ENCODE data around the gene RPS3. TPM values are rescaled to one million over a fixed set of nuclear protein-coding genes. Genes with fewer than 3 reads are reported as not detected.
"Not testable (repeated sequence)": the region's sequence is repeated elsewhere in the genome, so short reads cannot be mapped to it uniquely, and the experiment has no call there.

The RPS3 gene
- polyA plus RNA-seq, 1 experiment = 3,005 TPM

DNA sequence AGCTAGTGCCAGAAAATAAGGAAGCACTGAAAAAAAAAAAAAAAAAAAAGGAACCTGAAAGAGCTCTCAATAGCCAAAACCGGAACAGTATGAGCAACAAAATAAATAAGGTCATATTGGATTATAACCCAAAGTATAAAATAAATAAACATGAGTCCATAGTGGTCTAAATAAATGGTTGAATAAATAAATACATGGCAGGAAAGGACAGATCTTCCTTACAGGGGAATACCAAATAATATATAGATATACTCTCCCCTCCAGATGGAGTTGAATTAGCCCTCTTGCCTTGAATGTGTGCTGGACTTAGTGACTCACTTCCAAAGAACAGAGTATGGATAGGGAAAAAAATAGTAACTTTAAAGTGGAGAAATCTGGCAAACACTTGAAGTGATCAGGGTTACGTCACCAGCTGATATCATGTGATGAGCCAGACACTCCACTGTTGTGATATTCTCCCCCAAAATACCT lies 33.6 kb upstream of the RPS3 start:
- H3K27me3 ChIP-seq (ENCODE audit: control insufficient read depth, insufficient read depth, low read length) = peaks cover 8% of the 10 kb centered on the region
- no peak for DNase-seq (ENCODE audit: low read depth)
- TF ChIP-seq, protein P1, sequence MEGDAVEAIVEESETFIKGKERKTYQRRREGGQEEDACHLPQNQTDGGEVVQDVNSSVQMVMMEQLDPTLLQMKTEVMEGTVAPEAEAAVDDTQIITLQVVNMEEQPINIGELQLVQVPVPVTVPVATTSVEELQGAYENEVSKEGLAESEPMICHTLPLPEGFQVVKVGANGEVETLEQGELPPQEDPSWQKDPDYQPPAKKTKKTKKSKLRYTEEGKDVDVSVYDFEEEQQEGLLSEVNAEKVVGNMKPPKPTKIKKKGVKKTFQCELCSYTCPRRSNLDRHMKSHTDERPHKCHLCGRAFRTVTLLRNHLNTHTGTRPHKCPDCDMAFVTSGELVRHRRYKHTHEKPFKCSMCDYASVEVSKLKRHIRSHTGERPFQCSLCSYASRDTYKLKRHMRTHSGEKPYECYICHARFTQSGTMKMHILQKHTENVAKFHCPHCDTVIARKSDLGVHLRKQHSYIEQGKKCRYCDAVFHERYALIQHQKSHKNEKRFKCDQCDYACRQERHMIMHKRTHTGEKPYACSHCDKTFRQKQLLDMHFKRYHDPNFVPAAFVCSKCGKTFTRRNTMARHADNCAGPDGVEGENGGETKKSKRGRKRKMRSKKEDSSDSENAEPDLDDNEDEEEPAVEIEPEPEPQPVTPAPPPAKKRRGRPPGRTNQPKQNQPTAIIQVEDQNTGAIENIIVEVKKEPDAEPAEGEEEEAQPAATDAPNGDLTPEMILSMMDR (IDR thresholded peaks at IDR 0.05; ENCODE audit: insufficient read depth, low read depth, low read length) = no peak
- CTCF ChIA-PET = interaction anchor here (0.6 to 0.8 kb wide), 2 partner anchors 22 to 85 kb away, joined by 3 read pairs; no protein-coding TSS in a partner anchor
- H3K4me3 ChIP-seq (ENCODE audit: low read depth, low read length) = no peak overlapping the region
- POLR2A ChIA-PET = no interaction called here
- no peaks in the 10 kb centered on the region for H3K36me3 ChIP-seq (ENCODE audit: control insufficient read depth, insufficient read depth, low read length)

DNA sequence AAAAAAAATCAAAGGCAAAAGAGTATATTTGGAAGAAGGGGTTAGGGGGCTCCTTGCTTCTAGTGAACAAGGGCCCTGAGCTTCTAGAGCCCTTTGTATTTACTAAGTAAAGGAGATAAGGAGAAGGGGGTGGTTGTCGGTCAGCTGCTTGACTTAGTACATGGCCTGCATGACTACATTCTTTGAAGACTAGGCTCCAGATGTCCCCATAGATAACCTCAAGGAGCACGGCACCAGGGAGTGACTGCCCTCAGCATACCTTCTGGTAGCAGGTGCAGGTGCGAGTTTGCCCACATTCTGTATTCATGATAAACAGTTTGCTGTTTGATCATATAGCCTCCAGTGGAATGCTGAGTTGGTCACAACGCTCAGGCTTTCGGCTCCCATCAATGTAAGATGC lies 32.5 kb upstream of the RPS3 start:
- H3K27me3 ChIP-seq (ENCODE audit: control insufficient read depth, insufficient read depth, low read length); POLR2A ChIA-PET: not testable (repeated sequence)
- CTCF ChIA-PET = interaction anchor here (1.0 kb wide), 1 partner anchor 28 kb away, joined by 3 read pairs; no protein-coding TSS in a partner anchor

DNA sequence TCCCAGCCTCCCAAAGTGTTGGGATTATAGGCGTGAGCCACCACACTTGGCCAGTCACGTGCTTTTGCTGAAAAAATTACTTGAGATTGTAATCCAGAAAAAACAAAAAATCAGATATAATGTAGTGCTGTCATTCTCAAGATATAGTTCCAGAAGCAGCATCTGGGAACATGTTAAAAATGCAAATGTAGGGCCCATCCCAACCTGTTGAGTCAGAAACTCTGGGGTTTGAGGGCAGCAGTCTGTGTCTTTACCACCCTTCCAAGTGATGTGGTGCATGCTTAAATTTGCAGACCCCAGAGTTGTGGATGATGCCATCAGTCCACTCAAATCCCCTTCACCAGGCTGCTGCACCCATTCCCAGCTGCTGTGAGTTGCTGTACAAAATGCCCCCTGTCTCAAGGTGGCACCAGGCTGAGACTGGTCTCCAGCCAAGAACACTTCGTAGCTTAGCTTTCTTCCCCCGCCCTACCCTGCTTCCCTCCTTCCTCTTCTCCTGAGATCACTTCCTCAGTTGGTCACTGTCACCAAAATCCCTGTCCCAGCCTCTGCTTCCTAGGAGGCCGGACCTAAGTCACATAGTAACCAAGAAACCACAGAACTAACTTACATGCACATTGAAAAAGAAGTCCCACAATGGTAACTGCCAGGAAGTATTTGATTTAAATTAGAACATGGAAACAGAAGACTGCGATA lies 29.6 kb upstream of the RPS3 start:
- TF ChIP-seq, protein P1 (IDR thresholded peaks at IDR 0.05; ENCODE audit: insufficient read depth, low read depth, low read length) = no peak
- Histone ChIP-seq H3K4me3 (ENCODE audit: low read depth, low read length) (no peak overlapping the region), H3K27me3 (ENCODE audit: control insufficient read depth, insufficient read depth, low read length) (peaks cover 2% of the 10 kb centered on the region), H3K36me3 (ENCODE audit: control insufficient read depth, insufficient read depth, low read length) (no peaks in the 10 kb centered on the region)
- POLR2A ChIA-PET = no interaction called here
- CTCF ChIA-PET = interaction anchor here (1.2 kb wide), 1 partner anchor 90 kb away, joined by 5 read pairs; no protein-coding TSS in a partner anchor
- DNase-seq (ENCODE audit: low read depth) = no peak

More for the DNA sequence above, 32.5 kb upstream of the RPS3 start:
- H3K36me3 ChIP-seq (ENCODE audit: control insufficient read depth, insufficient read depth, low read length); DNase-seq (ENCODE audit: low read depth); H3K4me3 ChIP-seq (ENCODE audit: low read depth, low read length): not testable (repeated sequence)

DNA sequence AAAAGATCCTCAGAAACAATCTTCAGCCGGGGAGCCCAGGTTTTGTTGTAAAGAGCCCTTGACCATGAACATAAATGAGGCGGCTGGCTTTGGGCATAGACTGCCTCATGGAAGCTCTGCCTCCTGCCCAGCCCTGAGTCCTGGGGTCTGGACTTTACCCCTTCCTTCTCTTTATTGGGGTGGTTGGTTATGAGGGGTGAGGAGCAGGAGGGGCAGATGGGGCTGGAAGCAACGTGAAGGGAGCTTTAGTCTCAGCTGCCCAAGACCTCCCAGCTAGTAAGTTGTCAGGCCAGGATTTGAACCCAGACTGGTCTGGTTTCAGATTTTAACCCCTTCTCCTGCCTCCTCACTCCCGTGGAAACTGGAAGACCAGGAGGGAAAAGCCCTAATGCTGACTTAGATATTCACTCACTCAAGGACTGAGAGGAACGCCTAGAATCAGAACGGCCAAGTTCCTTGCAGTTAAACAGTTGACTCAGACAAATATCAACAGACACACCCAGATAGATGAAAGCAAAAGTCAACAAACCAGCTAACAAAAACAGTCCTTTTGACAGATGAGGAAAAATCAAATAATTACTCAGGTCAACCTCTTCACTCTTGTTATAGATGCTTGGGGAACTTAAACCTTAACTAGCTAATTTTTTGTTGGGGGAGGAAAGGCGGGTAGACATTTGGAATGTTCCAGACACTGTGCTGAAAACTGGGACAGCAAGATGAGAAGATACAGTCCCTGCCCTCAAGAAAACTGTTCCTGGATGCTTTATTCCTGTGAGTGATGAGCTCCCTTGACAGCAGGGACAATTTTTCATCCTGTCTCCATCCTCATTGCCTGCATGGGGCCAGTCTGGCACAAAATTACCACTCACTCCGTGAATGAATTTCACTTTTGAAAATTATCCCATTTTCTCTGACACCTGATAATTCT lies 27.1 kb upstream of the RPS3 start:
- DNase-seq (ENCODE audit: low read depth) = no peak
- Histone ChIP-seq H3K27me3 (ENCODE audit: control insufficient read depth, insufficient read depth, low read length) (peaks cover 5% of the 10 kb centered on the region), H3K36me3 (ENCODE audit: control insufficient read depth, insufficient read depth, low read length) (no peaks in the 10 kb centered on the region), H3K4me3 (ENCODE audit: low read depth, low read length) (no peak overlapping the region)
- ChIA-PET CTCF (interaction anchor here (0.6 to 4.3 kb wide), 6 partner anchors 9 to 196 kb away, joined by 3 to 32 read pairs (median 4); no protein-coding TSS in a partner anchor), POLR2A (interaction anchor here (0.8 kb wide), 1 partner anchor 15 kb away, joined by 5 read pairs; no protein-coding TSS in a partner anchor)
- TF ChIP-seq, protein P1 (IDR thresholded peaks at IDR 0.05; ENCODE audit: insufficient read depth, low read depth, low read length) = no peak

DNA sequence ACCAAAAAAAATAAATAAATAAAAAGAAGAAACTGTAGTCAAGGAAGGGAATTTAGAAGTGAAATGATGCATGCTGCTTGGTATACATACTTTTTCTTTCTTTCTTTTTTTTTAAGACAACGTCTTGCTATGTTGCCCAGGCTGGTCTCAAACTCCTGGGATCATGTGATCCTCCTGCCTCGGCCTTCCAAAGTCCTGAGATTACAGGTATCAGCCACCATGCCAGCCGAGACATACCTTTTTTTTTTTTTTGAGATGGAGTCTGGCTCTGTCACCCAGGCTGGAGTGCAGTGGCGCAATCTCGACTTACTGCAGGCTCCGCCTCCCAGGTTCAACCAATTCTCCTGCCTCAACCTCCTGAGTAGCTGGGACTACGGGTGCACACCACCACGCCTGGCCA lies 26.1 kb upstream of the RPS3 start:
- Histone ChIP-seq H3K36me3 (ENCODE audit: control insufficient read depth, insufficient read depth, low read length) (no peaks in the 10 kb centered on the region), H3K4me3 (ENCODE audit: low read depth, low read length) (no peak overlapping the region), H3K27me3 (ENCODE audit: control insufficient read depth, insufficient read depth, low read length) (peaks cover 5% of the 10 kb centered on the region)
- TF ChIP-seq, protein P1 (IDR thresholded peaks at IDR 0.05; ENCODE audit: insufficient read depth, low read depth, low read length) = no peak
- ChIA-PET CTCF (interaction anchor here (1.1 to 4.3 kb wide), 2 partner anchors 10 to 11 kb away, joined by 3 to 32 read pairs; no protein-coding TSS in a partner anchor), POLR2A (no interaction called here)
- no peak for DNase-seq (ENCODE audit: low read depth)

All from BJ (cell line).